ENCODE results near the gene NXPE3.
"Not testable (repeated sequence)": the region's sequence is repeated elsewhere in the genome, so short reads cannot be mapped to it uniquely, and the experiment has no call there.

NXPE3 gene

GRCh38 chr3:101779047-101779821 lies at the start of gene NXPE3:
NXPE3 (plus strand) TSS chr3:101779211; CDS start chr3:101785597, 6,386 bp downstream.
- DNase-seq: peak; percentile 72

- no peak for DNase-seq
Measured at GRCh38 chr3:101729586-101729985, 49.4 kb upstream of the NXPE3 start.

- DNase-seq: no peak
Measured at GRCh38 chr3:101730839-101731238, 48.2 kb upstream of the NXPE3 start.

- no peak for DNase-seq
Measured at GRCh38 chr3:101732240-101732641, 46.8 kb upstream of the NXPE3 start.

GRCh38 chr3:101735833-101736232 lies 43.2 kb upstream of the NXPE3 start:
- DNase-seq: no peak

- DNase-seq: not testable (repeated sequence)
Measured at GRCh38 chr3:101741914-101742313, 37.1 kb upstream of the NXPE3 start.

GRCh38 chr3:101744811-101745210 lies 34.2 kb upstream of the NXPE3 start:
- DNase-seq: no peak

GRCh38 chr3:101745934-101746333 lies 33.1 kb upstream of the NXPE3 start:
- DNase-seq: not testable (repeated sequence)

GRCh38 chr3:101753386-101754113 lies 25.5 kb upstream of the NXPE3 start:
- not testable (repeated sequence) for DNase-seq

GRCh38 chr3:101758224-101758623 lies 20.8 kb upstream of the NXPE3 start:
- no peak for DNase-seq

GRCh38 chr3:101762041-101762646 lies 16.9 kb upstream of the NXPE3 start:
- no peak for DNase-seq

- DNase-seq: not testable (repeated sequence)
Measured at GRCh38 chr3:101777745-101778281, 1.2 kb upstream of the NXPE3 start.

- DNase-seq: no peak
Measured at GRCh38 chr3:101778385-101779046, 495 bp upstream of the NXPE3 start.

- DNase-seq: no peak
Measured at GRCh38 chr3:101779822-101780381, 891 bp downstream of the NXPE3 start.

GRCh38 chr3:101780661-101781060 lies 1.6 kb downstream of the NXPE3 start:
- DNase-seq: no peak

GRCh38 chr3:101781166-101781565 lies 2.2 kb downstream of the NXPE3 start:
- no peak for DNase-seq

- no peak for DNase-seq
Measured at GRCh38 chr3:101784855-101785613, 6.0 kb downstream of the NXPE3 start.

- no peak for DNase-seq
Measured at GRCh38 chr3:101791778-101792177, 12.8 kb downstream of the NXPE3 start.

- no peak for DNase-seq
Measured at GRCh38 chr3:101796077-101796680, 17.2 kb downstream of the NXPE3 start.

- DNase-seq: no peak
Measured at GRCh38 chr3:101801174-101801573, 22.2 kb downstream of the NXPE3 start.

- DNase-seq: no peak
Measured at GRCh38 chr3:101802179-101802578, 23.2 kb downstream of the NXPE3 start.

All from KG1 (cell line).